GM19438 (cell line): Measurements from ENCODE around the gene SLC15A5.

Source experiments
- ATAC-seq: cut with Tn5 transposase; IDR thresholded peaks from one replicate; pipeline ENCODE4 v1.9.1; 2021; ENCODE audit warnings: low read depth; ENCODE audit not compliant: unreplicated experiment

SLC15A5 gene

DNA sequence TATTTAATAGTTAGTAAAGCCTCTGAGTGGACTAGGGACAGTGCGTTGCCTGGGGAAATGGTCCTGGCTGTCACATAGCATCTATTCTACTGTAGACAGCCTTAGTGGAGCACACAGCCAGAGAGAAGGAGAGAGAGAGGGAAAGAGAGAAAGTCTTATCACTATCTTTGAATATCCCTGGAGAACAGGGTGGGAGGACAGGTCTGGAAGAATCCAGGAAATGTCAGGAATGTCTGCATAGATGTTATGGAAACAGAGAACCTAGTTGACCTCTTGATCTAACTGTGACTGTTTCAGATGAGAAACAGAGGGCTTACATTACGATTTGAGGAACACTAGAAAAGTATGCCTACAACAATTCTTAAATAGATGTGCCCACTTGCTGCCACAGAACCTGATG lies 92.8 kb downstream of the SLC15A5 start:
- ATAC-seq = no peak

DNA sequence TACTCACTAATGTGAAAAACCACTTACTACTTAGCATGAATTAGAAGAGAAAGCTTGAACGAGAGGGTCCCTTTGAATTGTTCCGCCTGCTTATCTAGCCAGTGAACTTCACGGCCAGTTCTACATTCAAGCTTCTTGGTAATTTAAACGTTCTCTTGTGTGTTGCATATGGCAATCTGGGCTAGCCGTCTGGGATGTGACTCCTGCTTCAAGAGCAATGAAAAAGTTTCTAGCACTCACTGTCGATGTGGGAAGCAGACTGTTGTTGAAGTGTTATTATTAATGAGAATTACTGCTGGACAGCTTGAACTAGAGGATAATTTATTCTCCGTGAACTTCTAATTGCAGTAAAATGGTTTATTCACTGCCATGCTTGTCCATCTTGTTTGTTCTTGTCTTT lies 93.9 kb downstream of the SLC15A5 start:
- no peak for ATAC-seq

DNA sequence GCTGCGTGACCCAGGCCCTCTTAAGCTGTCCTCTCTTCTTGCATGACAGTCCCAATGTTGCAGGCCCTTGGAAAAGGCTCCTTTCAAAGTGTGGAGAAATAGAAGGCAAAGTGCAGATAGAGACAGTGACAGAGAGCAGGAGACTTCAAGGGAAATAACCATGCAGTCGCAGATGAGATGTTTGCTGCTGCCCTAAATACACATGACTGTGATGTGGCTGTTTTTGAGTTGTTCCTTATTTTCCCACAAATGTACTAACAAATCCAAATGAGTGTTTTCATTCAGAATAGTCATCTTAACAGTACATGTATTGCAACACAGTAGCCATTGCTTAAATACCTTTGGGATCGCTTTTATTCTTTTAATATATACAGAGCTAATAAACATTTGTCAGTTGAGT lies 101.6 kb downstream of the SLC15A5 start:
- no peak for ATAC-seq

DNA sequence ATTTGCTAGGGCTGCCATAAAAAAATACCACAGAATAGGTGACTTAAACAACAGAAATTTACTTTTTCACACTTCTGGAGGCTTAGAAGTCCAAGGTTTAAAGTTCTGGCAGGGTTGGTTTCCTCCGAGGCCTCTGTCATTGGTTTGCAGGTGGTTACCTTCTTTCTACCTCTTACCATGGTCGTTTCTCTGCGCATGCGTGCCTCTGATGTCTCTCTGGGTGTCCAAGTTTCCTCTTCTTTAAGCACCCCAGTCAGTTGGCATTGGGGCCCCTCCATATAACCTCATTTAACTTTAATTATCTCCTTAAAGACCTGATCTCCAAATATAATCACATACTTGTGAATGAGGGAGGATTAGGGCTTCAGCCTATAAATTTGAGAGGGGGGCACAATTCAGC lies 103.2 kb downstream of the SLC15A5 start:
- no peak for ATAC-seq

DNA sequence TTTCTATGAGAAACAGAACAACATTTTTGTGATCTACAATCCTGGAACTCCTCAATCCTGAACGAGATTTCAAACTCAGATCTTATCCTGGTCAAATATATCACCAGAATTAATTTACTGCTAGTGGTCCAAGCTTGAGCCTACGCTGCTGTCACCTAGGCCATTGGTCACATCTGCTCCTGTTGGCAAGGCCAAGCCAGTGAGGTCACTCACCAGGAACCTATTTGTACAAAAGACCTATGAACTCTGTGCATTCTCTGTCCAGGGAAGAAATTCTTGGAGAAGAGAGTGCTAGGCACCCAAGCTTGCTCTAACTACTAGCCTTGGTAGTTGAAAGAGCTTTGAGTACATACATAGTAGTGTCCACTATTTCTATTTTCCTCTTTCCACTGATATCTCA lies 106.1 kb downstream of the SLC15A5 start:
- ATAC-seq = no peak

DNA sequence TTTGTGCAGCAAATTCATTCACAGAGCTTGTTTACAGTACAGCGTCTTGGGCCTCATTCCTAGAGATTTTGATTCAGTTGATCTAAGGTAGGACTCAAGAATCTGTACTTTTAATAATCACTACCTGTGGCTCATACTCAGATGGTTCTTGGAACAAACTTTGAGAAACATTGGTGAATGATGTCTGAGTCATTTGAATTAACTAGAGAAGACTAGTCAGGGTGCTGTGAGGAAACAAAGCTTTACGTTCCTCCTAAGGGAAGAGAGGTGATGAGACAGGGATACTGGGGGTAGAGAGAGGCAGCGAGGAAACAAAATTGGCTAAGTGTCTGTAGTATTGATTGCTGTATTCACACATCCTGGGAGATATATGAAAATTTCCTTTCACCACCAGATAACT lies 109.4 kb downstream of the SLC15A5 start:
- ATAC-seq = no peak

DNA sequence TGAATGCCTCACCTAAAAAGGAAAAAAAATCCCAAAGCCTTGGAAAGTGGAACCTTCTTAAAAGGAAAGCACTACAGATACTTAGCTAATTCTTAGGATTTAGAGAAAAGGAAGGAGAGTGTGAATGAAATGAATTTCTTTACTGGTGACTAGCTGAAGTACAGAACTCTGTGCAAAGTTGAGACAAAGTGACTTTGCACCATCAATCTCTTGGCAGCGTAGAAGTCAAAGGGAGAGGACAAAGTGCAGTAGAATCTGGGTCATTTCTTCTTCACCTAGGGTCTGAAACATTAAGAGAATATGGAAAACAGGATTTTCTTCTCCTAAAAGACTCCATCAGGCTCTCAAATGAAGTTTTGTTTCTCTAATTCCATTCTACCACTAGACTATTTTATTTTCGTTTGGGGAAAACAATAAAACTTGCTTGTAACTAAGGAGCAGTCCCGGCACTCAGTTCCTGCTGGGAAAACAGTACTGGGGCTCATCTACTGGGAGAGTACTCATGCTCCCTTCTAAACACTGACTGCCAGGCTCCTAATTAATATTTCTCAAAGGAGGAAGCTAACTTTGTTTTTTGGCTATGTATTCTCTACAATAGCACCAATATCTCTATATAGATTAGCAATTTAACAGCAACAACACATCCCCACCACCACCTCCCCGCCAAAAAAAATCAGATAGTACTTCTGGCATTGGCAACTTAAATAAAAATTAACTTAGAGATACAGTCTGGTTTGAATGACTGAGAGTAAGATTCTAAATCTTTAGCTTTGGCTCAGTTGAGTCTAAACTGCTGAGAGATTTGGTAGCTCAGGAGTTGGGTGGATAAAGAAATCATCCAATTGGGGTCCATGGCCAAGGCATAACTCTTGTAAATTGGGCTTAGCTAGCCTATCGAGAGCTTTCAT lies 110.7 kb downstream of the SLC15A5 start:
- ATAC-seq = no peak

DNA sequence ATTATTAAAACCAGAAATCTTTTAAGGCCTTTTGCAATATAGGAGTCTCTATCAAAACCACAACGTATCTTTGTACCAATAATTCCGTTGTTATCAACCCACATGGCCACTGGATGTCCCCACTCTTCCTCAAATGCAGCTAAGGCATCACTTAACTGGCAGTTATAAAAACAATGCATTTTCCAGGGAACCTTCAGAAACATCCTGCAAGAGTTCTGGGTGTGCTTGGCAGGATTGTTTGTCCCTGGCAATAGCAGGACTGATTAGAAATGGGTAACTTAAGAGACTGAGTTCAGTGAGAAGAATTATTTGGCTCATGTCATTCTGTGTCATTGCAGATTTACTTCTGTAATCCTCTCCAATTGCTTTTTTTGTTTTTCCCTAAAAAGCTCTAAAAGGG lies 112.0 kb downstream of the SLC15A5 start:
- no peak for ATAC-seq

DNA sequence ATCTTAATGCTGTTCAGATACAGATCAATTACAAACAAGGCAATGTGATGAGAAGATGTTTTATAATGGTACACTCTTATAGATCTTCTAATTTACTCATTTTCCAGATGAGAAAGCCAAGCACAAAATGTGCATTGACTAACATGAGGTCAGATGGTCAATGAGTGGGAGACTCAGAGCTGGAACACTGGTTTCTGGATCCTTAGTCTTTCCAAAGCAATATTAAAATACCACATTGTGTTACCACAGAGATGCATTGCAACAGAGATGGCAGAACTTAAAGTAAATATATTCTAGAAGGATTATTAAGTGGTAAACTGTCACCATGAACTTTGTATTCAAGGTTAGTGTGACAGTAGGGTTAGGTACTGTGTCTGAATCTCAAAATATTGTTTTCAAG lies 113.6 kb downstream of the SLC15A5 start:
- ATAC-seq = no peak

DNA sequence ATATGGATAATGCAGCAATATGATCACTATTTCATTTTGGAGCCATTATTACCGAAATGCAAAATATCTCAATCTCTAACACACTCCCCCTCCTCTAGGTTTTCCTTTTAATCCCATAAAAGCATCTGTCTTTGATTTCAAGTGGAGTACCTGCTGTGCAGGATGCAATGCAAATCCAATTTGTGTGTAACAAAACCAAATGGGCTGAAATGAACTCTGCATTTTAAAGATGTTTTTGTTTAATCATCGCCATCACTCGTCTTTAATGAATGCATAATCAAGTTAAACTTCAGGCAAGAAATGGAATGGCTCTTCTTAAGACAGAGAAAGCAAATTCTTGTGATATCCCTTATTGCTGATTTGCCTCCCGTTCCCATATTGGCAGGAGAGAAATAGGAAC lies 114.3 kb downstream of the SLC15A5 start:
- ATAC-seq = no peak

DNA sequence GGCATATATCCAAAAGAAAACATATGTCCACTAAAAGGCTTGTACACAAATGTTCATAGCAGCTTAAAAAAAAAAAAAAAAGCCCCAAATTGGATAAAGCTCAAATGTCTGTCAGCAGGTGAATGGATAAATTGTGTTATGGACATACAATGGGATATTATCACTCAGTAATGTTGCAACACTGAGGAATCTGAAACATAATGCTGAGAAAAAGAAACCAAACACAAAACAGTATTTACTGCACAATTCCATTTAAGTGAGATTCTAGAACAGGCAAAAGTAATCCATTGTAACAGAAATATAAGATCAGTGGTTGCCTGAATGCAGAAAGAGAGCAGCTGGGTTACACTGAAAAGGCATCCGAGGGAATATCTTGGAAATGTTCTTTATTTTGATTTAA lies 117.9 kb downstream of the SLC15A5 start:
- ATAC-seq = no peak

DNA sequence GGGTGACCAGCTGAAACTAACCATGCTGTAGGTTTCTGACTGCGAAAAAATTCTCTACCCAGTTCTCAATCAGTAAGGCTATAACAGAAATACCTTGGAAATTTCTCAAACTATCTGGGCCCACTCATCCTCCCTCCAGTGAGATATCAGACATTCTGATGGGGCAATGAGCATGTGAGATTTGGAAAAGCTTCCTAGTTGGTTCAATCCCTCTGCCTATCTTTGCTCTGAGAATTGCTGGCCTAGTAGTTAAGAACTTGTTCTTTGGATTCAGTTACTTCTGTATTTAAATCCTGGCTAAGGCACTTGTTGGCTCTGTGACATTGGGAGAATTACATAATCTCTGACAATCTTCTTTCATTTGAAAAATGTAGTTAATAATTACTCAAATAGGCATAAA lies 119.4 kb downstream of the SLC15A5 start:
- no peak for ATAC-seq

DNA sequence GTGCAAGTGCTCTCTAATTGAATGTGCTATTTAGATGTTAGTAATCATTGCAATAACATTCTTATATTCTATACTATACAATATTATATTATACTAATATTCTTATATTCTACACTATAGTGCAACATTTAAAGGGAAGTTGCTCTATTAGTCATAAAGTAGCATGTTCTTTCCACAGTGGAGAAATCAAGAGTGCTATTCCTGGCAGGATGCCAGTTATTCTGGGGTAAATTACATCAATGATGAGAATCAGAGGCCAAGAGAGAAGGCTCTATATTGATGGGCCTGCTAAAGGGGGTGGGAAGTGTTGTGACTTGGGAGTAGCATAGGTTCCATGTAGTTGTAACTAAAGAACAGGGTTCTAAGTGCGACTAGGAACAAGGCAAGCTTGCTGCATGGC lies 121.5 kb downstream of the SLC15A5 start:
- no peak for ATAC-seq

DNA sequence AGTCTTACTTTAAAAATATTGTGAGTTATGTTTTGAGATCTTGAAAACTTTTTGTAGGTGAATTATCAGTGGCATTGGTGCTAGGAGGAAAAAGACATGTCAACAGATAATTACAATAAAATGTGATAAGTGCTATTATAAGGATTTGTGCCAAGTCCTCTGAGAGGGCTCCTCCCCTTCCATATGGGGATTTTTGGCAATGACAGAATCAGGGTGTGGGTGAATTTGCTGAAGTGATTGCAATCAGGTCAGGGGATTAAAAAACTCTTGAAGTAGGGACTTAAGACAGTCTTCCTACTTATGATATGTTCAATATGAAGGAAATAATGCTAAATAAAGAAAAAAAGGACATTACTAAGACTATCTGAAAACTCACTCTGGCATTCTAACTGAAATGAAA lies 122.5 kb downstream of the SLC15A5 start:
- no peak for ATAC-seq

DNA sequence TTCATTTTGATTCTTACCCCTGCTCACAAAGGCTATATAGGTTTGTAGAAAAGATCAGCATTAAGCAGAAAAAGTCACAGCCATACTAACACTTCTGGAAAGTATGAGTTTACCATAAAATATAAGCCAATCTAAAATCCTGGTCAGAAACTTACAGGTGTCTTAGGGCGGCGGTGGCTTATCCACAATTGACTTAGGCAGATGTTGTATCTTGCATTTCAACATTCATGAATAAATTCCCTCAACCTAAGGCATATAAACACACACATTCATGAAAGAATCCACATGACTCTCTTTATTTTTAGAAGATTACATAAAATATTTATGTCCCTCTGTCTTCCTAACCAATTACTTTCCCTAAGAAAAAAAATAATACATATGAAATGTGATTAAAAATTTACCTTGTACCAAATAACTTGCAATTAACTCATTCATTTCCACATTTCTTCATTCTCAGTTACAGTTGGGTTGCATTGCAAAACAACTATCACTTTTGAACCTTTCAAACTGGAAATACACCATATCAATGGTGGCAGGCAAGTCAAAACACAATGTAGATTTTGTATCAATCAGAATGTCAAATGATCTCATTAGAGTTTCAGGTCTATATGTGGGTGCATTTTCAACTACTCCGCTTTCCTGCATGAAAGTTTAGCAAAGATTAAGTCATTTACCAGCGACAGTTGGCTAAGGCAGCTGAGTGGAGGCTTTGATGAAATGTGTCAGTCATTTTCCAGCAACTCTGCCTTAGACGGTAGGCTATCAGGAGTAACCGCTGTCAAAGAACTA lies 124.4 kb downstream of the SLC15A5 start:
- no peak for ATAC-seq

DNA sequence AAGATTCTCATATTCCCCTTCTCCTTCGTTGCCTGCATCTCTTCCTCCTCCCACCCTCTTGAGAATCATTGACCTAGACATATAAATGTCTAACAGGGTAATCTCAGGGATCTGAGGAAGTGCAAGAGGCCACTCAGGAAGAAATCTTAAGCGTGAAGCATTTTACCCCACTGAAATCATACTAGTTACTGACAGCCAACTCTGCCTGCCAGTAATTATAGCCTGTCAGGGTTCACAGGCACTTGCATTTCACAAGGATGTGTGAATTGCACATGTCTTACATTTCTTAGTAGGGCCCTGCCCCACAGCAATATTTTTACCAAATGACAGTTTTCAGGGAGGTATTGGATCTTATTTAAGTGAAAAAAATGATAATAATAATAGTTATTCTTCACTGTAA lies 127.2 kb downstream of the SLC15A5 start:
- ATAC-seq = no peak

DNA sequence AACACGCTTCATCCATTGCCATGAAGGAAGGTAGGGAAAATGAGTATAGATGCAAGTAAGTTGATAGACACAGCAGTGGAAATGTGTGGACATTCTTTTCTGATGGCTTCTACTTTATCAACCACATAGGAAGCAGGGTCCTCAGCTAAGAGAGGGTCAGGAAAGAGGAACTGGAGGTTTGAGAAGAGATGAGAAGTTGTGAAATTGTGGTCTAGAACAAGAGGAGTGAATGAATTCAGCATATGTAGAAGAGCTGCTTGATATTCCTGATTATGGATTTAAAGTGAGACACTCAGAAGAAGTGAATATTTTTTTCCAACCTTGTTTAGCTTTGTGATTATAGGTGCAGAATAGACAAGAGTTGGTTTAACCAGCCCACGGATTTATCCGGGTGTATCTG lies 128.5 kb downstream of the SLC15A5 start:
- ATAC-seq = no peak
